HepG2 (cell line): ENCODE results near the gene DAG1. TPM values are rescaled to one million over a fixed set of nuclear protein-coding genes. Genes with fewer than 3 reads are reported as not detected.

Experiments
- ATF6 ChIP-seq: sonication (generic); formaldehyde crosslinking; conservative IDR thresholded peaks from 2 replicates; pipeline ENCODE4 v1.4.0; 2020; ENCODE audit warnings: missing genetic modification reagents
- CCDC6 ChIP-seq: sonication (generic); formaldehyde crosslinking; IDR thresholded peaks from 2 replicates; pipeline ENCODE4 v1.8.1; 2022; ENCODE audit warnings: mild to moderate bottlenecking, missing genetic modification reagents, moderate library complexity
- CSRNP1 ChIP-seq: sonication (generic); formaldehyde crosslinking; IDR thresholded peaks from 2 replicates; pipeline ENCODE4 v1.8.1; 2023; ENCODE audit warnings: mild to moderate bottlenecking, missing genetic modification reagents
- HNF1B ChIP-seq: sonication (generic); formaldehyde crosslinking; IDR thresholded peaks from 2 replicates; pipeline ENCODE4 v1.5.1; 2020; ENCODE audit warnings: mild to moderate bottlenecking, moderate library complexity, missing genetic modification reagents
- KDM5A ChIP-seq: fragments of 200-600 bp; sonication (generic); IDR thresholded peaks from 2 replicates; pipeline ENCODE4 v1.7.0; 2018; ENCODE audit warnings: antibody characterized with exemption, mild to moderate bottlenecking, low read length, borderline replicate concordance
- MAZ ChIP-seq, 2 experiments: sonication (generic) in 1 of 2; formaldehyde crosslinking in 1 of 2; IDR thresholded peaks; 2 replicates each; pipeline versions ENCODE4 v1.5.0 to v1.6.1; 2012 to 2020; ENCODE audit warnings: low read depth in 2 of 2, mild to moderate bottlenecking in 2 of 2, borderline replicate concordance in 1 of 2, improper control_type of control experiment in 1 of 2, low read length in 1 of 2, missing genetic modification reagents in 1 of 2, moderate library complexity in 1 of 2
- MXD4 ChIP-seq: IDR thresholded peaks from 2 replicates; pipeline ENCODE4 v1.6.1; 2016; ENCODE audit warnings: mild to moderate bottlenecking, missing biosample characterization, missing genetic modification reagents
- PHF21A ChIP-seq: sonication (generic); formaldehyde crosslinking; IDR thresholded peaks from 2 replicates; pipeline ENCODE4 v1.5.0; 2020; ENCODE audit warnings: mild to moderate bottlenecking, missing genetic modification reagents
- SMAD1 ChIP-seq: sonication (generic); formaldehyde crosslinking; IDR thresholded peaks from 2 replicates; pipeline ENCODE4 v1.4.0; 2020; ENCODE audit warnings: missing genetic modification reagents, low read depth, mild to moderate bottlenecking, borderline replicate concordance
- SP2 ChIP-seq: sonication (generic); formaldehyde crosslinking; IDR thresholded peaks from 2 replicates; pipeline ENCODE4 v1.5.1; 2020; ENCODE audit warnings: mild to moderate bottlenecking, missing genetic modification reagents
- ZC3H13 ChIP-seq: sonication (generic); formaldehyde crosslinking; IDR thresholded peaks from 2 replicates; pipeline ENCODE4 v1.8.1; 2023; ENCODE audit warnings: mild to moderate bottlenecking, missing genetic modification reagents, moderate library complexity
- ZGPAT ChIP-seq: IDR thresholded peaks from 2 replicates; pipeline ENCODE4 v1.6.1; 2016; ENCODE audit warnings: mild to moderate bottlenecking
- ZMAT3 ChIP-seq: sonication (generic); formaldehyde crosslinking; conservative IDR thresholded peaks from 2 replicates; pipeline ENCODE4 v1.7.0; 2021; ENCODE audit warnings: missing genetic modification reagents
- ZNF205 ChIP-seq: IDR thresholded peaks from 2 replicates; pipeline ENCODE4 v1.6.1; 2018; ENCODE audit warnings: missing biosample characterization, missing genetic modification reagents
- ZNF446 ChIP-seq: sonication (generic); formaldehyde crosslinking; IDR thresholded peaks from 2 replicates; pipeline ENCODE4 v1.5.0; 2020; ENCODE audit warnings: mild to moderate bottlenecking, missing genetic modification reagents
- ZNF674 ChIP-seq: sonication (generic); formaldehyde crosslinking; IDR thresholded peaks from 2 replicates; pipeline ENCODE4 v1.5.0; 2020; ENCODE audit warnings: low read depth, mild to moderate bottlenecking, missing genetic modification reagents
- ZNF749 ChIP-seq: sonication (generic); formaldehyde crosslinking; IDR thresholded peaks from 2 replicates; pipeline ENCODE4 v1.8.0; 2022; ENCODE audit warnings: mild to moderate bottlenecking, missing genetic modification reagents, moderate library complexity, borderline replicate concordance
- ZNF776 ChIP-seq: sonication (generic); formaldehyde crosslinking; IDR thresholded peaks from 2 replicates; pipeline ENCODE4 v1.4.0; 2020; ENCODE audit warnings: mild to moderate bottlenecking, missing genetic modification reagents
- ZNF816 ChIP-seq: sonication (generic); formaldehyde crosslinking; IDR thresholded peaks from 2 replicates; pipeline ENCODE4 v1.8.0; 2022; ENCODE audit warnings: missing genetic modification reagents, mild to moderate bottlenecking, borderline replicate concordance
- polyA plus RNA-seq, 8 experiments: library from polyadenylated mRNA; depleted of rRNA in 3 of 8; stranded (reverse) in 7 of 8; unstranded in 1 of 8; fragments of >200 nt; fragmentation: Illumina TruSeq in 4 of 8; extraction: Trizol in 4 of 8; gene quantifications; 2 replicates each; pipeline versions ENCODE4 v1.2.1 to v1.2.3, GENCODE V29; 2011 to 2016; ENCODE audit warnings: low read depth in 4 of 8, missing spikeins in 1 of 8, mixed read lengths in 1 of 8; ENCODE audit not compliant: insufficient read depth in 1 of 8
- total RNA-seq, 5 experiments: library from RNA; depleted of rRNA; stranded (reverse); fragments of >200 nt; fragmentation: Illumina TruSeq; extraction: Trizol; gene quantifications; 2 replicates each; pipeline ENCODE4 v1.2.3, GENCODE V29; 2016; ENCODE audit warnings: low read depth in 1 of 5

DAG1 gene
- total and polyA plus RNA-seq, 2 of the 13 experiments (the other 11 are each of a cell fraction or from before 2014, with no cell fraction given): 47.3 to 50.4 TPM

GRCh38 chr3:49470714-49471420 lies 800 bp downstream of the DAG1 start (continued):
- TF ChIP-seq CSRNP1 (CRISPR knock-in tag): 0 out of 2 replicates have a peak, but pooled peaks have one; percentile 0
- 0 out of 2 replicates have a peak, but pooled peaks have one; percentile 30 for TF ChIP-seq ZNF674 (CRISPR knock-in tag)
- no peak for TF ChIP-seq ZNF205 (CRISPR knock-in tag)
- peak; percentile 51; the same call in 1 of the 2 replicates for TF ChIP-seq HNF1B (CRISPR knock-in tag)
- no peak for TF ChIP-seq SP2 (CRISPR knock-in tag)
- 0 out of 2 replicates have a peak, but pooled peaks have one; percentile 6 for TF ChIP-seq ZNF446 (CRISPR knock-in tag)
- no peak for TF ChIP-seq SMAD1
- TF ChIP-seq ZC3H13 (CRISPR knock-in tag): no peak
- no peak for TF ChIP-seq ZNF776 (CRISPR knock-in tag)
- TF ChIP-seq PHF21A (CRISPR knock-in tag): peak; percentile 16; the same call in 1 of the 2 replicates
- peak; percentile 3; the same call in 1 of the 2 replicates for TF ChIP-seq ZNF749
- no peak for TF ChIP-seq MXD4
- TF ChIP-seq MAZ (IDR thresholded peaks at IDR 0.05; ENCODE audit: borderline replicate concordance, low read depth, low read length): no peak
- 0 out of 2 replicates have a peak, but pooled peaks have one; percentile 8 for TF ChIP-seq MAZ (CRISPR knock-in tag; IDR thresholded peaks at IDR 0.05; ENCODE audit: low read depth)
- peak; percentile 20; the same call in 1 of the 2 replicates for TF ChIP-seq KDM5A
- TF ChIP-seq ZGPAT (CRISPR knock-in tag): peak; percentile 67; the same call in 1 of the 2 replicates
- 0 out of 2 replicates have a peak, but pooled peaks have one; percentile 4 for TF ChIP-seq ATF6 (CRISPR knock-in tag)
- TF ChIP-seq CCDC6 (CRISPR knock-in tag): peak; percentile 32; the same call in 1 of the 2 replicates
- 0 out of 2 replicates have a peak, but pooled peaks have one; percentile 9 for TF ChIP-seq ZNF816 (CRISPR knock-in tag)
- 0 out of 2 replicates have a peak, but pooled peaks have one; percentile 39 for TF ChIP-seq ZMAT3 (CRISPR knock-in tag)
